Spleen (tissue), 7 donors: ENCODE results near the gene STK10.

Source experiments
- CTCF ChIP-seq, 11 experiments: fragments of 200-600 bp in 7 of 11; fragments of 450-650 bp in 4 of 11; sonication (generic) in 4 of 11; IDR thresholded peaks in 8 of 11; conservative IDR thresholded peaks in 3 of 11; 1 replicate in 7 of 11; 2 replicates in 4 of 11; pipeline versions ENCODE4 v1.4.0 to v1.8.0; 2016 to 2021; ENCODE audit warnings: antibody characterized with exemption in 11 of 11, inconsistent platforms in 4 of 11, mild to moderate bottlenecking in 1 of 11
- POLR2AphosphoS5 ChIP-seq, 3 donors: sonication (generic); formaldehyde crosslinking; IDR thresholded peaks; one replicate each; pipeline ENCODE4 v1.5.1; 2017; ENCODE audit warnings: antibody characterized with exemption in 3 of 3
- donor health status: DM: no; HTN: no; CAD: no; lungs with moderate emphysema.
- donor health status: DM: no; HTN: no; CAD: no.
- donor health status: DM: no; HTN: no; CAD: no.

GRCh38 chr5:172091956-172092732 lies 95.9 kb downstream of the STK10 start:
- TF ChIP-seq POLR2AphosphoS5 (IDR thresholded peaks at IDR 0.05), result peak in 2 of 3 donors; percentile 1 to 59
- TF ChIP-seq CTCF (IDR thresholded peaks at IDR 0.05 in 8 of 11, conservative IDR thresholded peaks at IDR 0.05 in 3 of 11), result no peak
